GM12891 (cell line): ENCODE measurements around the gene TBL1X.

Source experiments
- DNase-seq: peaks from one replicate; pipeline ENCODE4 v3.0.0; 2011; ENCODE audit warnings: low spot score; ENCODE audit not compliant: insufficient read length
- FAIRE-seq: peaks from 2 replicates; lab custom pipeline; 2011; peaks lifted over from hg19 to GRCh38; lab: Jason Lieb, UNC
- PAX5 ChIP-seq: IDR thresholded peaks from 2 replicates; pipeline ENCODE4 v1.6.1; 2011; ENCODE audit warnings: low read length, moderate library complexity, mild to moderate bottlenecking; ENCODE audit not compliant: insufficient read depth, severe bottlenecking
- POLR2A ChIP-seq: IDR thresholded peaks from 2 replicates; pipeline ENCODE4 v1.6.1; 2011; ENCODE audit warnings: low read depth, low read length, control low read depth
- POLR2AphosphoS5 ChIP-seq: IDR thresholded peaks from 2 replicates; pipeline ENCODE4 v1.6.1; 2011; ENCODE audit warnings: low read depth, low read length, control low read depth
- POU2F2 ChIP-seq: IDR thresholded peaks from 2 replicates; pipeline ENCODE4 v1.6.1; 2011; ENCODE audit warnings: low read depth, mild to moderate bottlenecking, control low read depth, low read length, moderate library complexity
- SPI1 ChIP-seq: IDR thresholded peaks from 2 replicates; pipeline ENCODE4 v1.6.1; 2011; ENCODE audit warnings: low read depth, low read length, control low read depth
- TAF1 ChIP-seq: IDR thresholded peaks from 2 replicates; pipeline ENCODE4 v1.6.1; 2011; ENCODE audit warnings: low read depth, low read length, control low read depth

TBL1X gene

GRCh38 chrX:9515973-9516538 is 51.2 kb downstream of the TBL1X start:
- DNase-seq (no peak), FAIRE-seq (peak; percentile 93)
- TF ChIP-seq POLR2AphosphoS5: no peak
- no peak for TF ChIP-seq PAX5
- no peak for TF ChIP-seq TAF1
- TF ChIP-seq POLR2A: no peak
- no peak for TF ChIP-seq POU2F2
- no peak for TF ChIP-seq SPI1

- FAIRE-seq: no peak
- TF ChIP-seq PAX5: no peak
- TF ChIP-seq POU2F2: no peak
- TF ChIP-seq SPI1: no peak
- no peak for TF ChIP-seq TAF1
- TF ChIP-seq POLR2AphosphoS5: no peak
- no peak for TF ChIP-seq POLR2A
- DNase-seq: no peak
Measured at GRCh38 chrX:9516635-9517034, 51.8 kb downstream of the TBL1X start.

- no peak for FAIRE-seq
- TF ChIP-seq POLR2AphosphoS5 (no peak), SPI1 (no peak), PAX5 (no peak), POLR2A (no peak), POU2F2 (no peak), TAF1 (no peak)
Measured at GRCh38 chrX:9518051-9518450, 53.2 kb downstream of the TBL1X start.

GRCh38 chrX:9518889-9519288 is 54.0 kb downstream of the TBL1X start:
- FAIRE-seq: no peak
- TF ChIP-seq POU2F2: no peak
- no peak for TF ChIP-seq PAX5
- no peak for TF ChIP-seq SPI1
- no peak for TF ChIP-seq POLR2A
- no peak for TF ChIP-seq POLR2AphosphoS5
- no peak for TF ChIP-seq TAF1

More at GRCh38 chrX:9518051-9518450, 53.2 kb downstream of the TBL1X start:
- DNase-seq: no peak

GRCh38 chrX:9519546-9520216 is 54.8 kb downstream of the TBL1X start:
- DNase-seq (no peak), FAIRE-seq (no peak)
- no peak for TF ChIP-seq SPI1
- no peak for TF ChIP-seq POLR2A
- TF ChIP-seq PAX5: no peak
- TF ChIP-seq POLR2AphosphoS5: no peak
- TF ChIP-seq TAF1: no peak
- TF ChIP-seq POU2F2: no peak

More at GRCh38 chrX:9518889-9519288, 54.0 kb downstream of the TBL1X start:
- no peak for DNase-seq

GRCh38 chrX:9520217-9520590 is 55.3 kb downstream of the TBL1X start:
- no peak for TF ChIP-seq POLR2A
- no peak for DNase-seq
- no peak for FAIRE-seq

- FAIRE-seq (no peak), DNase-seq (no peak)
- TF ChIP-seq SPI1 (no peak), PAX5 (no peak), TAF1 (no peak), POU2F2 (no peak), POLR2AphosphoS5 (no peak), POLR2A (no peak)
Measured at GRCh38 chrX:9522378-9523155, 57.7 kb downstream of the TBL1X start.

- no peak for DNase-seq
- TF ChIP-seq POLR2A (no peak), POU2F2 (no peak), POLR2AphosphoS5 (no peak)
- FAIRE-seq: peak; percentile 85
Measured at GRCh38 chrX:9525511-9526248, 60.8 kb downstream of the TBL1X start.

GRCh38 chrX:9526965-9527364 is 62.1 kb downstream of the TBL1X start:
- TF ChIP-seq POU2F2: no peak
- no peak for TF ChIP-seq TAF1
- no peak for TF ChIP-seq PAX5
- TF ChIP-seq SPI1: no peak
- no peak for TF ChIP-seq POLR2A
- no peak for TF ChIP-seq POLR2AphosphoS5
- DNase-seq (no peak), FAIRE-seq (no peak)
